GM10847 (cell line): Measurements from ENCODE around the gene PWWP2B.

Experiments
- POLR2A ChIP-seq: IDR thresholded peaks from 2 replicates; pipeline ENCODE4 v1.6.1; 2011; ENCODE audit not compliant: insufficient read length; ENCODE audit errors: extremely low read depth

The PWWP2B gene

DNA sequence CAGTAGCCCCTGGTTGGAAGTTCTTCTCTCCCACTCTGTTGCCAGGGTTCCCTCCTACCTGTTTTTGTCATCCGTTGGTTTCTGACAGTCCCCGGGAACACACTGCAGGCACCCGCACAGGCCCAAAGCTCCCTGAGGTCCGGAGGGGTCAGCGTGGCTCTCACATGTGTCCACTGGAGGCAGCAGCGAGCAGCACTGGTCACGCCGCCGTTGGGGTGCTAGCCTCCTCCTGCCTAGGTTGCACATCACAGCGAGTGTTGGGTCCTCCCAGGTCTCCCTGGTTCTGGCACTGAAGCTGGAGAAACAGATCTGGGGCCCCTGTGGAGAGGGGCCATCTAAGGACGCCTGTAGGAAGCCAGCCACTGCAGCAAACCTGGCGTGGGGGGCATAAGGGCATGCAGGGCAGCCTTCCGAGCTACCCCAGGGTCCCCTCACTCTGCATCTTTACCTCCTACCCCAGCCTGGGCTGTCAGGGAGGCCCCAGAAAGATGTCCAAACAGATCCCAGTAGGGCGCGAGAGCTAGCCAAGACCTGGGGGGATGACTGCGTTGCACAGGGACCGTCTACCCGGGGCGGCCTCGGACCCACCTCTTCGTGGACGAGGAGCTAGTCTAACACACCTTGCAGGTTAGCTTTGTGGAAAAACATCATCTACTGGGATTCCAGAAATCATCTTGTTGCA is 36.1 kb upstream of the PWWP2B start:
- no peak for TF ChIP-seq POLR2A

GRCh38 chr10:132361581-132362101 is 35.4 kb upstream of the PWWP2B start:
- TF ChIP-seq POLR2A, result no peak

DNA sequence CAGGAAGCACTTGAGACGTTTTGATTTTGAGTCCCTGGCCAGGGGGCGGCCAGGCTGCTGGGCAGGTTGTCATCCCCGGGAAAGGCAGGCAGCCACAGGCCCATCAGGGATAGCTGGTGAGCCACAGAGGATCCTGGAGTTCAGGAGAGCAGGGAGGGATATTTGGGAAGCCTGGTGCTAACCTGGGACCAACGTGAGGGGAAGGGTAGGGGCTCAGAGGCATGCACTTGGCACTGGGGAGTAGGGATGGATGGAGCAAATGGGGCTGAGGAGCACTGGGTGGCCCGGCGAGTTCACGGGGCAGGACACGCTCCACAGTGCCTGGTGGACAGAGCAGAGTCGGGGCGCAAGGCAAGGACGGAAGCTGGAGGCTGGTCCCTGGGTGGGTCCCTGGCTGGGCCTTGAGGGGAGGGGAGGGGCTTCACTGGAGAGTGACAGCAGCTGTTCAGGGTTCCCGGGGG is 34.8 kb upstream of the PWWP2B start:
- no peak for TF ChIP-seq POLR2A

GRCh38 chr10:132363376-132363775 is 33.6 kb upstream of the PWWP2B start:
- no peak for TF ChIP-seq POLR2A

- TF ChIP-seq POLR2A, result no peak
Observed at GRCh38 chr10:132363921-132364593, 32.9 kb upstream of the PWWP2B start.

DNA sequence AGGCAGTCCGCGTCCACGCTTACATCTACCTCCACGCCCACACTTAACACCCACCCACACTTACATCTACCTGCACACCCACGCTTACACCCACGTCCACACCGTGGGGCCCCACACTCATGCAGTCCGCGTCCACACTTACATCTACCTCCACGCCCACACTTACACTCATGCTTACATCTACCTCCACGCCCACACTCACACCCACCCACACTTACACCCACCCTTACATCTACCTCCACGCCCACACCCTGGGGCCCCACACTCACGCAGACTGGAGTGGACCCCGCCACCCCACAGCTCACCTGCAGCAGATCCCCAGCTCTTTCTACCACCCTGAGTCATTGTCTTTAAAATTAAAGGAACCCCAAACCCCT is 32.4 kb upstream of the PWWP2B start:
- no peak for TF ChIP-seq POLR2A

GRCh38 chr10:132365102-132365501 is 31.9 kb upstream of the PWWP2B start:
- TF ChIP-seq POLR2A, result no peak

DNA sequence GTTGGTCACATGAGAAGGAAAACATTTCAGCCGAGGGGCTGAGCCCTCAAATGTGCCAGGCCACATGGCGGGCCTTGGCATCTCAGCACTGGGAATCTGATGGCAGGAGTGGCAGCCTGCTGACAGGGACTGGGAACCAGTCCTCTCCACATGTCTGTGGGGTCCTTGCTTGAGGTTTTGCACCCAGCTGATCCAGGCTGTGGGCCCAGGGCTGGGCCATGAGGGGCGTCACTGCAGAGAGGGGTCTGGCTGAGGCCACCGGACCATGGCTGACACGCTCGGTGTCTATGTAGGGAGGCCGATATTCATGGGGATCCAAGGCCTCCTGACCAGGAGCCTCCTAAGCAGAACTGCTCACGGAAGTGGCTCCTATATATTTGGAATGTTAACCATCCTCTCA is 31.0 kb upstream of the PWWP2B start:
- TF ChIP-seq POLR2A, result no peak

DNA sequence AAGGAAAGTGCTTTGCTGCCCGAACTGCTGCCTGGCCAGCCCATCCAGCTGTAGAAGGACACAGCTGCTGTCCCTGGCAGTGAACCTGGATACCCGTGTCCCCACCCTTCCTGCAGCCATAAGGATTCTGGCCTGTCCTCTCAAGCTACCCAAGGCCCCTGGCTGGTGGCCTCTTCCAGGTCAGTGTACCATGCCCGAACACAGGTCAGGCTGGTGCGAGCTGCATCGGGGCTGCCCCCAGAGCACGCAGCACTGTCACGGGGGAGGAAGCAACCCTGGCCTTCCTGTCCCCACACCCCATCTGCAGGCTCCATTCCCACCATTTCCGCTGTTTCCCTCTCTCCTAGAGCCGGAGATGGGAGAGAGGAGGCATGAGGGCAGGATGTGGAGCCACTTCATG is 30.5 kb upstream of the PWWP2B start:
- TF ChIP-seq POLR2A, result no peak

DNA sequence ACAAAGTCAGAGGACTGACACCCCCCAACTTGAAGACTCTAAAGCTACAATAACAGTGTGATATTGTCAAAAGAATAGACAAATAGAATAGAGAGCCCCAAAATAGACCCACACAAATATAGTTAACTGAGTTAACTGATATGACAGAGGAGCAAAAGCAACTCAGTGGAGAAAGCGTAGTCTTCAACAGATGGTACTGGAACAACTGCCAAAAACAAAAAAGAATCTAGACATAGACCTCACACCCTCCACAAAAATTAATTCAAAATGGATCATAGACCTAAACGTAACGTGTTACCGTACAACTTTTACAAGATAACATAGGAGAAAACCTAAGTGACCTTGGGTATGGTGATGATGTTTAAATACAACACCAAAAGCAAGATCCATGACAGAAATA is 28.6 kb upstream of the PWWP2B start:
- TF ChIP-seq POLR2A, result no peak

DNA sequence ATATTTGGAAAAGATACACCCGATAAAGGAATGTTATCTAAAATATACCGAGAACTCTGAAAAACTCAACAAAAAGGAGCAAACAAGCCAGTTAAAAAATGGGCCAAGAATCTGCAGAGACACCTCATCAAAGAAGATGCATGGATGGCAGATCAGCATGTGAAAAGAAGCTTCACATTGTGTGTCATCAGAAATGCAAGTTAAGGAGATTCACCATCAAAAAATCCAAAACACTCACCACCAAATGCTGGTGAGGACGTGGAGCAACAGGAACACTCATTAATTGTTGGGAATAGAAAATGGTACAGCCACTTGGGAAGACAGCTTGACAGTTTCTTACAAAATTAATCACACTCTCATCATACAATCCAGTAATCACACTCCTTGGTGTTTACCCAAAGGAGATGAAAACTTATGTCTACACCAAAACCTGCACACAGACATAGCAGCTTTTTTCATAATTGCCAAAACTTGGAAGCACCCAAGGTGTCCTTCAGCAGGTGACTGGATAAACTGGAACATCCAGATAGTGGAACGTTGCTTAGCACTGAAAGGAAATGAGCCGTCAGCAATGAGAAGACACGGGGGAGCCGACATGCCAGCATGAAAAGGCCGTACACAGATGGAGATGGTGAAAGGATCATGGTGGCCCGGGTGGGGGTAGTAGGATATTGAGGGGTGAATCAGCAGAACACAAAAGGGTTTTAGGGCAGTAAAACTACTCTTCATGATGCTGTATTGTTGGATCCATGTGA is 27.9 kb upstream of the PWWP2B start:
- no peak for TF ChIP-seq POLR2A

DNA sequence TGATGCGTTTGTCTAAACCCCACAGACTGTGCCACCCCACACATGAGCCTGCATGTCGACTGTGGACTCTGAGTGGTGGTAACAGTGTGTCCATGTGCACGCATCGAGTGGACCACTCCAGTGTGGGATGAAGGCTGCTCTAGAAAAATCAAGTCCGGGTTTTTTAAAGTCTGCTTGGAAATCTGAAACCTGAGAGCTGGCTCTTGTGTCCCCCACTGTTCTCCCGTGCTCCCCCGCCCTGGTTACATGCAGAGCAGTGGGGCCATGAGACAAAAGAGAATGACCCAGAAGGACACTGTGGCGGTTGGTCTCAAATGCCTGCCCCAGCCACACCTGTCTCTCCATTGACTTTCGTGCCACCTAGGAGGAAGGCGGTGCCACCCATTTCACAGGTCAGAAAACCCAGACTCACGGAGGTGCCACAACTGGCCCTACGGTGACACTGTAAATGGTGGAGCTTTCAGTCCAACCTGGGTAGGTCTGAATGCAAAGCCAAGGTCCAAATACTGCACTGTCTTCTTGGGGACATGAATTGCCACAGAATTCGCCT is 27.3 kb upstream of the PWWP2B start:
- TF ChIP-seq POLR2A, result no peak

DNA sequence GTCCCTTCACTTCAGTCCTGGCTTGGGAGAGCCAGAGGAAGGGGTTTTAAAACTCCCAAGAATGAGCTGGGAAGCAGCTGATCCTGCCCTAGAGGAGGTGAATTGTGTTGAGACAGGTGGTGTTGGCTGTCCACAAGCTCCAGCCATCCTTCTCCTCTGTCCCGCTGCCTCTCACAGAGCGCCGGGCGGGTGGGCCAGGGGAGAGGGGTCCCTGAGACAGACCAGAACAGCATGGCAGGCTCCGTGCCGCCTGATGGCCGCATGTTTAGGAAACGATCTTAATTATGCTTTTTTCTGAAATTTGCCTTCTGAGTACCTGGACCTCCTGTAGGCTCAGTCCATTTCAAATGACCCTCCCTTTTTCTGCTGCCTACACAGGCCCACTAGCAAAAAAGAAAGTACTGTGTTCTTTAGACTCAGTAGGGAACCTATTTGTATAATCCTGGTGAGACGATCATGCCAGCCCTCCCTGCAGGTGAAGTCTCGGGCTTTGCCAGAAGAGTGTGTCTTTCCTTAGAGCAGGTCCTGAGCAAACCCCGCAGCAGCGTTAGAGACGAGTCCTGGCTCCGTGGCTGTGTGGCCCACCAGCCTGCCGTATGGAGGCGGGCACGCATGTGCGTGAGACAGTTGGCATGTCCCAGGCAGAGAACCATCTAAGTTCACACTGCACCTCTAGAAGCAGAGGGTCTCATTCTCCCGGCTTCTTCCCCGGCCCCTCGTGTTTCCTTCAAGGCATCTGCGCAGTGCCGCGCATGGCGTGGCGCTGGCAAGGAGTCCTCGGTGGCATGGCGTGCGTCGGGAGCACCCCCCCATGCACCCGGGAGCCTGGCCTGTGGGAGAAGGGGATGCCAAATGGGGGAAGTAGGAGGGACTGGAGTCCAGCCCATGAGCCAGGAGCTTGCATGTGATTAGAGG is 26.3 kb upstream of the PWWP2B start:
- TF ChIP-seq POLR2A, result no peak

DNA sequence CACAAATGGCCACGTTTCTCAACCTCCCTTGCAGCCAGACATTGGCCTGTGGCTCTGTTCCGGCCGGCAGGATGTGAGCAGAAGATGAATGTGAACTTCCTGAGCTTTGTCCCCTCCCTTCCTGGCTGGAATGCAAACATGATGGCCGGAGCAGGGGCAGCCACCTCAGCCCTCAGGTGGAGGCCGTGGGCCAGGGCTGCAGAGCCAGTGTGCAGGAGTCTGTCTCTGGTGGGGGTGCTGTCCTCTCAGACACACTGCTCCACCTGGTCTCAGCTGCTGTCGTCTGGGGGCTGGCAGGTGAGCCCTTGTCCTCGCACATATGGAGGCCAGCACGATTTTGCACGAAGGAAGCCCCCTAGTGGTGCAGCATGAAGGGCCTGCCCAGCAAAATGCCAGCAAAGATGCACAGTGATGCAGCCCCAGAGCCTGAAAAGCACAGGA is 25.3 kb upstream of the PWWP2B start:
- no peak for TF ChIP-seq POLR2A

DNA sequence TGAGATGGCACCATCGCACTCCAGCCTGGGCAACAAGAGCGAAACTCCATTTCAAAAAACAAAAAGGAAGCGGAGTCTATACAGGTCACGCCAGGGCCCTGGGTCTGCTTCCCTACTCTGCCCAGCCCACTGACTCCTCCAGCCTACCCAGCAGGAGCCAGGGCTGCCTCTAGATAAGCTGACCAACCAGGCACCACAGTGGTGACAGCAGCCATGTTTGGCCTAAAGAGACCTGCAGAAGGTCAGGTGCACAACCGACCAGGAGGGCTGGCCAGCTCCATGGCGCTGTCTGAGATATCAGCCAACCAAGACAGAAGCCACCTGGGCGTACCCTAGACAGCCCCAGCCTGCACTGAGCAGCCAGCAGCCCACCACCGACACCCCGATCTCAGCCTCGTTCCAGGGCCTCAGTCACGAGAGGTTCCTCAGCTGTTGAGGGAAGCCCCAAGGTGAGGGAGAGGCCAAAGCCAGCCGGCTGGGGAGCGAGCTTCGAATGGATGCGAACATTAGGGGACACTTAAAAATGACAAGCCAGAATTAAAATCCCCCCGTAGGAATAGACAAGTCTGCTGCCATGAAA is 24.4 kb upstream of the PWWP2B start:
- no peak for TF ChIP-seq POLR2A
